ENCODE measurements around the gene SMTN. TPM values are rescaled to one million over a fixed set of nuclear protein-coding genes. Genes with fewer than 3 reads are reported as not detected.

Gene SMTN
- total RNA-seq, 2 experiments from 2014 or later: 2.9 TPM

GRCh38 chr22:31137721-31138120 lies 56.6 kb downstream of the SMTN start:
- H3K27ac ChIP-seq (ENCODE audit: low read depth in 1 of 2, low read length in 2 of 2): no peak overlapping the region
- H3K9me3 Mint-ChIP-seq: no peaks in the 10 kb centered on the region
- H3K4me3 ChIP-seq (ENCODE audit: low read length): no peak overlapping the region
- ATAC-seq (ENCODE audit: poor library complexity) (no peak), DNase-seq (no peak)
- CTCF ChIA-PET: no interaction called here
- no peaks in the 10 kb centered on the region for H3K36me3 Mint-ChIP-seq (ENCODE audit: low read depth)
- no peak overlapping the region for H3K27ac Mint-ChIP-seq
- H3K4me1 Mint-ChIP-seq (ENCODE audit: low read depth): no peaks in the 10 kb centered on the region
- intact Hi-C loops (cut with DNase I, micrococcal nuclease): no loop called here
- no peaks in the 10 kb centered on the region for H3K9me3 ChIP-seq (ENCODE audit: control insufficient read depth in 1 of 2, insufficient read depth in 1 of 2, low read length in 2 of 2)
- no peaks in the 10 kb centered on the region for H3K4me1 ChIP-seq (ENCODE audit: insufficient read depth, low read length)
- no peaks in the 10 kb centered on the region for H3K36me3 ChIP-seq (ENCODE audit: insufficient read depth, low read length)
- no peaks in the 10 kb centered on the region for H3K27me3 Mint-ChIP-seq
- POLR2A ChIA-PET: no interaction called here
- no peak overlapping the region for H3K4me3 Mint-ChIP-seq
- TF ChIP-seq, protein P1, sequence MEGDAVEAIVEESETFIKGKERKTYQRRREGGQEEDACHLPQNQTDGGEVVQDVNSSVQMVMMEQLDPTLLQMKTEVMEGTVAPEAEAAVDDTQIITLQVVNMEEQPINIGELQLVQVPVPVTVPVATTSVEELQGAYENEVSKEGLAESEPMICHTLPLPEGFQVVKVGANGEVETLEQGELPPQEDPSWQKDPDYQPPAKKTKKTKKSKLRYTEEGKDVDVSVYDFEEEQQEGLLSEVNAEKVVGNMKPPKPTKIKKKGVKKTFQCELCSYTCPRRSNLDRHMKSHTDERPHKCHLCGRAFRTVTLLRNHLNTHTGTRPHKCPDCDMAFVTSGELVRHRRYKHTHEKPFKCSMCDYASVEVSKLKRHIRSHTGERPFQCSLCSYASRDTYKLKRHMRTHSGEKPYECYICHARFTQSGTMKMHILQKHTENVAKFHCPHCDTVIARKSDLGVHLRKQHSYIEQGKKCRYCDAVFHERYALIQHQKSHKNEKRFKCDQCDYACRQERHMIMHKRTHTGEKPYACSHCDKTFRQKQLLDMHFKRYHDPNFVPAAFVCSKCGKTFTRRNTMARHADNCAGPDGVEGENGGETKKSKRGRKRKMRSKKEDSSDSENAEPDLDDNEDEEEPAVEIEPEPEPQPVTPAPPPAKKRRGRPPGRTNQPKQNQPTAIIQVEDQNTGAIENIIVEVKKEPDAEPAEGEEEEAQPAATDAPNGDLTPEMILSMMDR (IDR thresholded peaks at IDR 0.05): no peak
- H3K27me3 ChIP-seq (ENCODE audit: control insufficient read depth in 1 of 2, insufficient read depth in 2 of 2, low read length in 2 of 2): no peaks in the 10 kb centered on the region

GRCh38 chr22:31138126-31138525 lies 57.0 kb downstream of the SMTN start:
- no peaks in the 10 kb centered on the region for H3K9me3 Mint-ChIP-seq
- H3K4me1 Mint-ChIP-seq (ENCODE audit: low read depth): no peaks in the 10 kb centered on the region
- no peak overlapping the region for H3K4me3 Mint-ChIP-seq
- intact Hi-C loops (cut with DNase I, micrococcal nuclease): no loop called here
- ATAC-seq (ENCODE audit: poor library complexity) (no peak), DNase-seq (no peak)
- H3K27ac Mint-ChIP-seq: no peak overlapping the region
- Histone ChIP-seq H3K36me3 (ENCODE audit: insufficient read depth, low read length) (no peaks in the 10 kb centered on the region), H3K9me3 (ENCODE audit: control insufficient read depth in 1 of 2, insufficient read depth in 1 of 2, low read length in 2 of 2) (no peaks in the 10 kb centered on the region), H3K4me1 (ENCODE audit: insufficient read depth, low read length) (no peaks in the 10 kb centered on the region), H3K4me3 (ENCODE audit: low read length) (no peak overlapping the region), H3K27me3 (ENCODE audit: control insufficient read depth in 1 of 2, insufficient read depth in 2 of 2, low read length in 2 of 2) (no peaks in the 10 kb centered on the region), H3K27ac (ENCODE audit: low read depth in 1 of 2, low read length in 2 of 2) (no peak overlapping the region)
- H3K27me3 Mint-ChIP-seq: no peaks in the 10 kb centered on the region
- TF ChIP-seq, protein P1 (IDR thresholded peaks at IDR 0.05): no peak
- H3K36me3 Mint-ChIP-seq (ENCODE audit: low read depth): no peaks in the 10 kb centered on the region
- CTCF ChIA-PET: no interaction called here
- POLR2A ChIA-PET: no interaction called here

DNA sequence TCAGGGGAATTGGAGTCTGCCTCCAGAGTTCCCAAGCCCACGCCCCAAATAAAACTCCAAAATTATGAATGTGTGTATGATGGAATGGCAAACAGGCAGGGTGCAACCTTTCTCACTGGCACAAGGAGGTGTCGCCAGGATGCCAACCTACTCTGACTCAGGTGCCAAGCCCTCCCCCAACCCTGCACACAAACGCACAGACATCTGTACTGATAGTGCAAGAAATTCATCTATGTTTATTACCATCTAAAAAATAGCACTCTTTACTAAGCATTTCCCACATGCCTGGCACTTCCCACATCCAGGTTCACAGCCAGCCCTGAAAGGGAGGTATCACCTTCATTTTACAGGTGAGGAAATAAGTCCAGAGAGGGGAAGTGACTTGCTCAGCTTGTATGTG lies 57.9 kb downstream of the SMTN start:
- Mint-ChIP-seq H3K4me1 (ENCODE audit: low read depth) (no peaks in the 10 kb centered on the region), H3K27ac (no peak overlapping the region), H3K9me3 (no peaks in the 10 kb centered on the region), H3K4me3 (no peak overlapping the region), H3K36me3 (ENCODE audit: low read depth) (no peaks in the 10 kb centered on the region), H3K27me3 (no peaks in the 10 kb centered on the region)
- ChIA-PET POLR2A (no interaction called here), CTCF (no interaction called here)
- no peak for ATAC-seq (ENCODE audit: poor library complexity)
- no peaks in the 10 kb centered on the region for H3K9me3 ChIP-seq (ENCODE audit: control insufficient read depth in 1 of 2, insufficient read depth in 1 of 2, low read length in 2 of 2)
- no peaks in the 10 kb centered on the region for H3K4me1 ChIP-seq (ENCODE audit: insufficient read depth, low read length)
- TF ChIP-seq, protein P1 (IDR thresholded peaks at IDR 0.05): no peak
- H3K4me3 ChIP-seq (ENCODE audit: low read length): no peak overlapping the region
- DNase-seq: no peak
- intact Hi-C loops (cut with DNase I, micrococcal nuclease): no loop called here
- H3K36me3 ChIP-seq (ENCODE audit: insufficient read depth, low read length): no peaks in the 10 kb centered on the region
- H3K27me3 ChIP-seq (ENCODE audit: control insufficient read depth in 1 of 2, insufficient read depth in 2 of 2, low read length in 2 of 2): no peaks in the 10 kb centered on the region
- H3K27ac ChIP-seq (ENCODE audit: low read depth in 1 of 2, low read length in 2 of 2): no peak overlapping the region
